Testis (tissue), 2 donors: Measurements from ENCODE around the gene AOAH.

Experiments used
- POLR2A ChIP-seq: fragments of 450-650 bp; IDR thresholded peaks from one replicate; pipeline ENCODE4 v1.6.1; 2017; ENCODE audit warnings: antibody characterized with exemption, mild to moderate bottlenecking, moderate library complexity
- TF ChIP-seq, protein P1 (sequence below), 3 experiments: fragments of 450-650 bp in 2 of 3; fragments of 200-600 bp in 1 of 3; sonication (generic) in 1 of 3; IDR thresholded peaks; one replicate each; pipeline ENCODE4 v1.5.1; 2016 to 2019; ENCODE audit warnings: antibody characterized with exemption in 3 of 3, mild to moderate bottlenecking in 2 of 3, moderate library complexity in 1 of 3

DNA sequence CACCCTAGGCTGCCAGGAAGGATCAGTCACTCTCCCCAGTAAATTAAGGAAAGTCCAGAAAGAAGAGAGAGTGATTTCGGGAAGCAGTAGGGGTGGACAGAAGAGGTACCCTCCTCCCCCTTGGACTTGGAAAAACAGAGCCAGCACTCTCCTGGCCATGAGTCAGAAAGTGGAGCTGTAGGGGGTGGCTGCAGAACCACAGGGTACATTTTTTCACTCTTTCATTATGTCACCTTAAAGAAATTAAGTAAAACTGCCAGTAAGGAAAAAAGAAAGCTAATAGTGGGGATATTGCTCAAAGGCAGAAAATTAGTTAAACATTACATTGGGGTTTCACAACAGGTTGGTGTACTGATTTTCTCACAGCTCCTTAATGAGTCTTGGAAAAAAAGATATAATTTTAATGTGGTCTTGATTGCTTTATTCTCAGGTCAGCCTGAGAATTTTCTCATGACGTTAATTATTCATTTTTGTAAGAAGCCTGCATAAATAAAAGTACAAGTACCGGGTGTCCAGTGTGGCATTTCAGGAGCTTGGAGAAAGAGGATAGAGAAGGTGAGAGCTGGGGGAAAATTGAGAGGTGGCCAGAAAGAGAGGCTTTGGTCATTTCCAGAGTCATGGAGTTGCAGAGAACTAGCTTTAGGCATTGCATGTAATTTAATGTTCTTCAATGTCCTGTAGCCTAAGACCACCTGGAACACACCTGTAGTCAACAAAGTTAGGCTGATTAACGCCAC lies 23.2 kb upstream of the AOAH start:
- TF ChIP-seq, protein P1, sequence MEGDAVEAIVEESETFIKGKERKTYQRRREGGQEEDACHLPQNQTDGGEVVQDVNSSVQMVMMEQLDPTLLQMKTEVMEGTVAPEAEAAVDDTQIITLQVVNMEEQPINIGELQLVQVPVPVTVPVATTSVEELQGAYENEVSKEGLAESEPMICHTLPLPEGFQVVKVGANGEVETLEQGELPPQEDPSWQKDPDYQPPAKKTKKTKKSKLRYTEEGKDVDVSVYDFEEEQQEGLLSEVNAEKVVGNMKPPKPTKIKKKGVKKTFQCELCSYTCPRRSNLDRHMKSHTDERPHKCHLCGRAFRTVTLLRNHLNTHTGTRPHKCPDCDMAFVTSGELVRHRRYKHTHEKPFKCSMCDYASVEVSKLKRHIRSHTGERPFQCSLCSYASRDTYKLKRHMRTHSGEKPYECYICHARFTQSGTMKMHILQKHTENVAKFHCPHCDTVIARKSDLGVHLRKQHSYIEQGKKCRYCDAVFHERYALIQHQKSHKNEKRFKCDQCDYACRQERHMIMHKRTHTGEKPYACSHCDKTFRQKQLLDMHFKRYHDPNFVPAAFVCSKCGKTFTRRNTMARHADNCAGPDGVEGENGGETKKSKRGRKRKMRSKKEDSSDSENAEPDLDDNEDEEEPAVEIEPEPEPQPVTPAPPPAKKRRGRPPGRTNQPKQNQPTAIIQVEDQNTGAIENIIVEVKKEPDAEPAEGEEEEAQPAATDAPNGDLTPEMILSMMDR (IDR thresholded peaks at IDR 0.05), result no peak
- TF ChIP-seq POLR2A, result no peak
